Neural cell (in vitro differentiated cells): ENCODE data around the gene PPP3R1. TPM values are rescaled to one million over a fixed set of nuclear protein-coding genes. Genes with fewer than 3 reads are reported as not detected.

ENCODE experiments used
- H2AFZ ChIP-seq: fragments of 200-600, 300-800 bp; sonication (generic), shearing (Covaris generic); 2 replicates; pipeline ENCODE4 v1.6.0; 2014; ENCODE audit warnings: low read depth, mild to moderate bottlenecking, antibody characterized with exemption, low read length, moderate library complexity
- H3F3A ChIP-seq: fragments of 200-600 bp; shearing (Covaris generic); 2 replicates; pipeline ENCODE4 v1.6.1; 2016; ENCODE audit warnings: mild to moderate bottlenecking, moderate library complexity, mixed read lengths, antibody characterized with exemption, low read length; ENCODE audit not compliant: insufficient read depth, poor library complexity, severe bottlenecking
- H3K27ac ChIP-seq: fragments of 200-600, 300-800 bp; sonication (generic), shearing (Covaris generic); 2 replicates; pipeline ENCODE4 v1.5.1; 2014; ENCODE audit warnings: mild to moderate bottlenecking, low read length, moderate library complexity
- H3K27me3 ChIP-seq: fragments of 300-800, 200-600 bp; sonication (generic), shearing (Covaris generic); 2 replicates; pipeline ENCODE4 v1.6.0; 2014; ENCODE audit warnings: mild to moderate bottlenecking, low read depth, low read length, moderate library complexity; ENCODE audit not compliant: insufficient read depth
- H3K36me3 ChIP-seq: fragments of 300-800, 200-600 bp; sonication (generic), shearing (Covaris generic); 2 replicates; pipeline ENCODE4 v1.5.1; 2014; ENCODE audit warnings: mild to moderate bottlenecking, antibody characterized with exemption, low read length, moderate library complexity; ENCODE audit not compliant: insufficient read depth
- H3K4me2 ChIP-seq: fragments of 300-800, 200-600 bp; sonication (generic), shearing (Covaris generic); 2 replicates; pipeline ENCODE4 v1.6.0; 2014; ENCODE audit warnings: mild to moderate bottlenecking, low read length
- H3K4me3 ChIP-seq: fragments of 300-800, 200-600 bp; sonication (generic), shearing (Covaris generic); 2 replicates; pipeline ENCODE4 v1.5.1; 2014; ENCODE audit warnings: mild to moderate bottlenecking, low read length, moderate library complexity
- H3K79me2 ChIP-seq: fragments of 200-600 bp; shearing (Covaris generic); replicated peaks from 2 replicates; pipeline ENCODE4 v1.6.0; 2014; ENCODE audit warnings: mild to moderate bottlenecking, low read length, moderate library complexity; ENCODE audit not compliant: insufficient read depth
- H3K9ac ChIP-seq: fragments of 300-800, 200-600 bp; sonication (generic), shearing (Covaris generic); 2 replicates; pipeline ENCODE4 v1.6.1; 2016; ENCODE audit warnings: mild to moderate bottlenecking, low read length, mixed read lengths
- H3K9me2 ChIP-seq: fragments of 200-600 bp; shearing (Covaris generic); 2 replicates; pipeline ENCODE4 v1.6.1; 2016; ENCODE audit warnings: mild to moderate bottlenecking, low read length, mixed read lengths; ENCODE audit not compliant: insufficient read depth
- H3K9me3 ChIP-seq: fragments of 200-600, 300-800 bp; sonication (generic), shearing (Covaris generic); 2 replicates; pipeline ENCODE4 v1.6.1; 2016; ENCODE audit warnings: mild to moderate bottlenecking, mixed run types, low read length, moderate library complexity, mixed read lengths
- H4K20me1 ChIP-seq: fragments of 200-600 bp; shearing (Covaris generic); 2 replicates; pipeline ENCODE4 v1.6.1; 2016; ENCODE audit warnings: mild to moderate bottlenecking, mixed run types; ENCODE audit not compliant: insufficient read depth
- EP300 ChIP-seq: fragments of 450-650 bp; conservative IDR thresholded peaks from 2 replicates; pipeline ENCODE4 v1.6.1; 2014; ENCODE audit warnings: antibody characterized with exemption, mild to moderate bottlenecking, moderate library complexity; ENCODE audit not compliant: poor library complexity, severe bottlenecking
- EZH2 ChIP-seq: fragments of 200-600, 300-800 bp; shearing (Covaris generic), sonication (generic); IDR thresholded peaks from 2 replicates; pipeline ENCODE4 v1.6.1; 2014; ENCODE audit warnings: antibody characterized with exemption, low read length, borderline replicate concordance, mild to moderate bottlenecking; ENCODE audit not compliant: insufficient read depth, poor library complexity, severe bottlenecking
- MXI1 ChIP-seq: fragments of 450-650 bp; conservative IDR thresholded peaks from 2 replicates; pipeline ENCODE4 v1.6.1; 2014; ENCODE audit warnings: antibody characterized with exemption, mild to moderate bottlenecking; ENCODE audit not compliant: poor library complexity, severe bottlenecking
- POLR2AphosphoS5 ChIP-seq: IDR thresholded peaks from 2 replicates; pipeline ENCODE4 v1.6.1; 2012
- RAD21 ChIP-seq: fragments of 450-650 bp; conservative IDR thresholded peaks from 2 replicates; pipeline ENCODE4 v1.6.1; 2014; ENCODE audit warnings: antibody characterized with exemption, mild to moderate bottlenecking, moderate library complexity
- SMC3 ChIP-seq: fragments of 450-650 bp; conservative IDR thresholded peaks from 2 replicates; pipeline ENCODE4 v1.6.1; 2014; ENCODE audit warnings: antibody characterized with exemption, mild to moderate bottlenecking, moderate library complexity; ENCODE audit not compliant: poor library complexity
- TAF1 ChIP-seq: IDR thresholded peaks from 2 replicates; pipeline ENCODE4 v1.6.1; 2012; ENCODE audit warnings: low read depth
- polyA plus RNA-seq: library from polyadenylated mRNA; depleted of rRNA; stranded (reverse); fragments of >200 nt; gene quantifications from 2 replicates; pipeline ENCODE4 v1.2.3, GENCODE V29; 2014
- TF ChIP-seq, protein P1 (sequence below): fragments of 450-650 bp; IDR thresholded peaks from 2 replicates; pipeline ENCODE4 v1.5.1; 2014; ENCODE audit warnings: antibody characterized with exemption, mild to moderate bottlenecking, moderate library complexity; ENCODE audit not compliant: poor library complexity, severe bottlenecking
- TF ChIP-seq, protein P2 (sequence below): IDR thresholded peaks from 2 replicates; pipeline ENCODE4 v1.6.1; 2012; ENCODE audit warnings: borderline replicate concordance

The PPP3R1 gene
- polyA plus RNA-seq, 1 donor from 2014 or later: 45.3 TPM

DNA sequence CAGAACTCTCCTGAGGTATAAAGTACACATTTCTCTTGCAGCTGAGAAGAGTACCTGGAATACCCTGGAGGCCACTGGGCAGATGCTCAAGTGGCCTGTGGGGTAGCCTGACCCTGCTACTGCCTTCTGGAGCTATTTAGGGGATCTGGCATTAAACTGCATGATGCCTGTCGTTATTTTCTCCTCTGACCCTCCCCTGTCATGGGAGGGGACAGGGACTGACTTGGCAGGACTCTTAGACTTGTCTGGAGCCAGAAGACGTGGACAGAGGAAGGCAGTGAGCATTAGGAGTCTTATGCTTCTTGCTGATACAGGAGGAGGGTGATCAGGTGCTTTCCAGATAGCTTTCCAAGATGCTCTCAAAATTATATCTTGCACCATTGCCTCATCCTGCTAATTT lies 42.6 kb upstream of the PPP3R1 start:
- no peaks in the 10 kb centered on the region for H3K9me2 ChIP-seq
- no peak overlapping the region for H3K4me2 ChIP-seq
- H3K79me2 ChIP-seq: no peaks in the 10 kb centered on the region
- no peak overlapping the region for H3K27ac ChIP-seq
- no peaks in the 10 kb centered on the region for H3K27me3 ChIP-seq
- H3K9me3 ChIP-seq: no peaks in the 10 kb centered on the region
- H3F3A ChIP-seq: no peaks in the 10 kb centered on the region
- H2AFZ ChIP-seq: no peak overlapping the region
- H4K20me1 ChIP-seq: no peaks in the 10 kb centered on the region
- no peak overlapping the region for H3K4me3 ChIP-seq
- no peak overlapping the region for H3K9ac ChIP-seq
- H3K36me3 ChIP-seq: no peaks in the 10 kb centered on the region
- TF ChIP-seq EZH2 (no peak), EP300 (no peak), TAF1 (no peak)

DNA sequence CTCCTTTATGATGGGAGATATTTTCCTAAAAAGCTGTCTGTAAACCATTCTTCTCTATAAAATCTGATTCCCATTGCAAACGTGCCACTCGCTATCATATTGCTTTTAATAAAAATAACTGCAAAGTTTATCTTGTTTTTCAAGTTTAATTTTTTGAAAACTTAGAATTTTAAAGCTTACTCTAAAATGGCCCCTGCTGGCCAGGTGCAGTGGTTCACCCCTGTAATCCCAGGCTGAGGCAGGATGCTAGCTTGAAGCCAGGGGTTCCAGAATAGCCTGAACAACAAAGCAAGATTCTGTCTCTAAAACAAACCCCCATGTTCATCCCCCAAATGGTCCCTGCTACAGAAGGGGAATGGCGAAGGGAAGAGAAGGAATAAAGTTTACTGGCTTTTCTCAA lies 41.9 kb upstream of the PPP3R1 start:
- no peaks in the 10 kb centered on the region for H3F3A ChIP-seq
- TF ChIP-seq TAF1 (no peak), SMC3 (no peak), POLR2AphosphoS5 (no peak), RAD21 (no peak), EP300 (no peak)
- TF ChIP-seq, protein P1, sequence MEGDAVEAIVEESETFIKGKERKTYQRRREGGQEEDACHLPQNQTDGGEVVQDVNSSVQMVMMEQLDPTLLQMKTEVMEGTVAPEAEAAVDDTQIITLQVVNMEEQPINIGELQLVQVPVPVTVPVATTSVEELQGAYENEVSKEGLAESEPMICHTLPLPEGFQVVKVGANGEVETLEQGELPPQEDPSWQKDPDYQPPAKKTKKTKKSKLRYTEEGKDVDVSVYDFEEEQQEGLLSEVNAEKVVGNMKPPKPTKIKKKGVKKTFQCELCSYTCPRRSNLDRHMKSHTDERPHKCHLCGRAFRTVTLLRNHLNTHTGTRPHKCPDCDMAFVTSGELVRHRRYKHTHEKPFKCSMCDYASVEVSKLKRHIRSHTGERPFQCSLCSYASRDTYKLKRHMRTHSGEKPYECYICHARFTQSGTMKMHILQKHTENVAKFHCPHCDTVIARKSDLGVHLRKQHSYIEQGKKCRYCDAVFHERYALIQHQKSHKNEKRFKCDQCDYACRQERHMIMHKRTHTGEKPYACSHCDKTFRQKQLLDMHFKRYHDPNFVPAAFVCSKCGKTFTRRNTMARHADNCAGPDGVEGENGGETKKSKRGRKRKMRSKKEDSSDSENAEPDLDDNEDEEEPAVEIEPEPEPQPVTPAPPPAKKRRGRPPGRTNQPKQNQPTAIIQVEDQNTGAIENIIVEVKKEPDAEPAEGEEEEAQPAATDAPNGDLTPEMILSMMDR: no peak
- H3K9me2 ChIP-seq: no peaks in the 10 kb centered on the region
- H3K79me2 ChIP-seq: no peaks in the 10 kb centered on the region
- H3K27ac ChIP-seq: no peak overlapping the region
- H3K9ac ChIP-seq: no peak overlapping the region
- H3K4me3 ChIP-seq: no peak overlapping the region
- H2AFZ ChIP-seq: no peak overlapping the region
- H3K36me3 ChIP-seq: no peaks in the 10 kb centered on the region
- no peak overlapping the region for H3K4me2 ChIP-seq
- no peaks in the 10 kb centered on the region for H4K20me1 ChIP-seq
- no peaks in the 10 kb centered on the region for H3K27me3 ChIP-seq
- no peaks in the 10 kb centered on the region for H3K9me3 ChIP-seq

DNA sequence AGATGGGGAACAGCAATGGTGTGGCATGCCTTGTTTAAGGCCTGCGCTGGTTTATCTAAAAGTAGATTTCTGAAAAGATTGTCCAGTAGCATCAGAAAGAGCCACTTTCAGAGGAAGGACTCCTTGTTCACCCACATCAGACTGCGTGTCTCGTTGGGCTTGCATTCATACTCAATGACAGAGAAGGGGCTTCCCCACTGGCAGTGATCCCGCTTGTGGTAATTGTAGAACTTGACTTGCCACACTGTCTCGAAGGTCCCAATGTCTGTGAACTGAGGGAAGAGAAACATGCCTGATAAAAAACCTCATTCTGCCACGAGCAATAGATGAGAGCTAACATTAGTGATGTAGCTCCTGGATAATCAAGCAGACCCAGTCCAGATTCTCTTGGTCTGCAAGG lies 41.4 kb upstream of the PPP3R1 start:
- H3K9ac ChIP-seq: no peak overlapping the region
- no peak overlapping the region for H2AFZ ChIP-seq
- no peak for TF ChIP-seq RAD21
- TF ChIP-seq EZH2: no peak
- TF ChIP-seq, protein P2, sequence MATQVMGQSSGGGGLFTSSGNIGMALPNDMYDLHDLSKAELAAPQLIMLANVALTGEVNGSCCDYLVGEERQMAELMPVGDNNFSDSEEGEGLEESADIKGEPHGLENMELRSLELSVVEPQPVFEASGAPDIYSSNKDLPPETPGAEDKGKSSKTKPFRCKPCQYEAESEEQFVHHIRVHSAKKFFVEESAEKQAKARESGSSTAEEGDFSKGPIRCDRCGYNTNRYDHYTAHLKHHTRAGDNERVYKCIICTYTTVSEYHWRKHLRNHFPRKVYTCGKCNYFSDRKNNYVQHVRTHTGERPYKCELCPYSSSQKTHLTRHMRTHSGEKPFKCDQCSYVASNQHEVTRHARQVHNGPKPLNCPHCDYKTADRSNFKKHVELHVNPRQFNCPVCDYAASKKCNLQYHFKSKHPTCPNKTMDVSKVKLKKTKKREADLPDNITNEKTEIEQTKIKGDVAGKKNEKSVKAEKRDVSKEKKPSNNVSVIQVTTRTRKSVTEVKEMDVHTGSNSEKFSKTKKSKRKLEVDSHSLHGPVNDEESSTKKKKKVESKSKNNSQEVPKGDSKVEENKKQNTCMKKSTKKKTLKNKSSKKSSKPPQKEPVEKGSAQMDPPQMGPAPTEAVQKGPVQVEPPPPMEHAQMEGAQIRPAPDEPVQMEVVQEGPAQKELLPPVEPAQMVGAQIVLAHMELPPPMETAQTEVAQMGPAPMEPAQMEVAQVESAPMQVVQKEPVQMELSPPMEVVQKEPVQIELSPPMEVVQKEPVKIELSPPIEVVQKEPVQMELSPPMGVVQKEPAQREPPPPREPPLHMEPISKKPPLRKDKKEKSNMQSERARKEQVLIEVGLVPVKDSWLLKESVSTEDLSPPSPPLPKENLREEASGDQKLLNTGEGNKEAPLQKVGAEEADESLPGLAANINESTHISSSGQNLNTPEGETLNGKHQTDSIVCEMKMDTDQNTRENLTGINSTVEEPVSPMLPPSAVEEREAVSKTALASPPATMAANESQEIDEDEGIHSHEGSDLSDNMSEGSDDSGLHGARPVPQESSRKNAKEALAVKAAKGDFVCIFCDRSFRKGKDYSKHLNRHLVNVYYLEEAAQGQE: no peak
- no peak for TF ChIP-seq MXI1
- no peak for TF ChIP-seq TAF1
- TF ChIP-seq EP300: no peak
- TF ChIP-seq, protein P1: no peak
- TF ChIP-seq SMC3: no peak
- no peaks in the 10 kb centered on the region for H4K20me1 ChIP-seq
- H3K27me3 ChIP-seq: no peaks in the 10 kb centered on the region
- H3K9me2 ChIP-seq: no peaks in the 10 kb centered on the region
- H3K27ac ChIP-seq: no peak overlapping the region
- H3K4me2 ChIP-seq: no peak overlapping the region
- no peaks in the 10 kb centered on the region for H3K9me3 ChIP-seq
- no peaks in the 10 kb centered on the region for H3K79me2 ChIP-seq
- no peaks in the 10 kb centered on the region for H3F3A ChIP-seq
- no peak overlapping the region for H3K4me3 ChIP-seq
- no peaks in the 10 kb centered on the region for H3K36me3 ChIP-seq
